Kidney glomerular epithelial cell (primary cell): ENCODE measurements around the gene ZNF581.

Experiments used
- DNase-seq: peaks from one replicate; lab custom pipeline; 2025; lab: John Stamatoyannopoulos, UW

ZNF581 gene

GRCh38 chr19:55666343-55667005, 23.0 kb downstream of the ZNF581 start:
- DNase-seq = no peak

GRCh38 chr19:55667006-55667381, 23.5 kb downstream of the ZNF581 start:
- DNase-seq = no peak

GRCh38 chr19:55667511-55667910, 24.1 kb downstream of the ZNF581 start:
- no peak for DNase-seq

GRCh38 chr19:55667958-55668357, 24.5 kb downstream of the ZNF581 start:
- no peak for DNase-seq

- DNase-seq = no peak
These were observed 25.3 kb downstream of the ZNF581 start for GRCh38 chr19:55668603-55669348.

- DNase-seq = no peak
These were observed 26.2 kb downstream of the ZNF581 start for GRCh38 chr19:55669418-55670279.

- DNase-seq = no peak
These were observed 27.0 kb downstream of the ZNF581 start for GRCh38 chr19:55670280-55671053.

- DNase-seq = no peak
These were observed 27.6 kb downstream of the ZNF581 start for GRCh38 chr19:55671054-55671378.

- no peak for DNase-seq
These were observed 29.0 kb downstream of the ZNF581 start for GRCh38 chr19:55672418-55672817.

GRCh38 chr19:55673465-55673864, 30.0 kb downstream of the ZNF581 start:
- DNase-seq = no peak

- no peak for DNase-seq
These were observed 30.4 kb downstream of the ZNF581 start for GRCh38 chr19:55673889-55674288.

GRCh38 chr19:55674459-55674840, 31.0 kb downstream of the ZNF581 start:
- DNase-seq = no peak

GRCh38 chr19:55674841-55675660, 31.6 kb downstream of the ZNF581 start, which contains the start of gene EPN1:
TSS of gene EPN1 (plus strand) at chr19:55675226. CDS start at chr19:55678628, 3,402 bp downstream.
- peak; percentile 91 for DNase-seq

GRCh38 chr19:55675661-55676354, 32.4 kb downstream of the ZNF581 start:
- DNase-seq = no peak

- no peak for DNase-seq
These were observed 32.9 kb downstream of the ZNF581 start for GRCh38 chr19:55676383-55676782.

GRCh38 chr19:55676889-55677505, 33.5 kb downstream of the ZNF581 start:
- DNase-seq = no peak

- DNase-seq = no peak
These were observed 34.2 kb downstream of the ZNF581 start for GRCh38 chr19:55677572-55678028.

- DNase-seq = no peak
These were observed 34.7 kb downstream of the ZNF581 start for GRCh38 chr19:55678121-55678671.
